CD4-positive, alpha-beta T cell treated with Interleukin-6 for 4 hours (primary cell): Measurements from ENCODE around the gene TAS1R2.

ENCODE experiments used
- DNase-seq: peaks from one replicate; pipeline ENCODE4 v3.0.0-alpha.2; 2020; ENCODE audit warnings: mixed read lengths

Gene TAS1R2

DNA sequence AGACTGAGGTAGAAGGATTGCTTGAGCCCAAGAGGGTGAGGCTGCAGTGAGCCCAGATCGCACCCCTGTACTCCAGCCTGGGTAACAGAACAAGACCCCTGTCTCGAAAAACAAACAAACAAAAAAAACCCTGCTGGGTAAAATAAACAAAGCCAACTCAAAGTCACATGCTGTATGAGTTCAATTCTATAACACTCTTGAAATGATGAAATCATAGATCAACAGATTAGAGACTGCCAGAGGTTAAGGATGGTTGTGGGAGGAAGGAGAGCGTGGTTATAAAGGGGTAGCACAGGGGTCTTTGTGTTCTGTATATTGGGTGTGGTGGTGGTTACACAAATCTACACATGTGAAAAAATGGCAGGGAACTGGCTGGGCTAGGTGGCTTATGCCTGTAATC is 62.5 kb downstream of the TAS1R2 start:
- no peak for DNase-seq

DNA sequence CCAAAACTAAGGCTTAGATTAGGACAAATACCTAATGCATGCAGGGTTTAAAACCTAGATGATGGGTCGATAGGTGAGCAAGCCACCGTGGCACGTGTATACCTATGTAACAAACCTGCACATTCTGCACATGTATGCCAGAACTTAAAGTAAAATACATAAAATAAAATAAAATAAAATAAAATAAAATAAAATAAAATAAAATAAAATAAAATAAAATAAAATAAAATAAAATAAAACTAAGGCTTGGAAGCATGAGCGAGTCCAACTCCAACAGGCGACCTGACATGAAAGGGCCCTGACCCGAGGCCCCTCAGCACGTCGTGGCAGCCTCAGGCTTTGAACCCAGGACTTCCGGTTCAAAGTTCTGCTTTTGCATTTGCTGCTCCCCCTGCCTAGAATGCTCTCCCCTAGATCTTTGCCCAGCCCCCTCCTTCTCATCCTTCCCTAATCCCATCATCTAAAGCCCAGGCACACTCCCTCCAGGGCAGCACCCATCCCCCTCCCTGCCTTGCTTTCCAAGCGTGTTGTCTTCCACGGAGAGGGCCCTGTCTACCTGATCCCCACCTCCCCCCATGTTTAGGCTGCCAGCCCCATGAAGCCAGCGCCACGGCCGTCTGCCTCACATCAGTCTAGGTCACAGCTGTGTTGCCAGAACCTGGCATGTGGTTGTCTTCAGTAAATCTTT is 64.3 kb downstream of the TAS1R2 start:
- DNase-seq: no peak

DNA sequence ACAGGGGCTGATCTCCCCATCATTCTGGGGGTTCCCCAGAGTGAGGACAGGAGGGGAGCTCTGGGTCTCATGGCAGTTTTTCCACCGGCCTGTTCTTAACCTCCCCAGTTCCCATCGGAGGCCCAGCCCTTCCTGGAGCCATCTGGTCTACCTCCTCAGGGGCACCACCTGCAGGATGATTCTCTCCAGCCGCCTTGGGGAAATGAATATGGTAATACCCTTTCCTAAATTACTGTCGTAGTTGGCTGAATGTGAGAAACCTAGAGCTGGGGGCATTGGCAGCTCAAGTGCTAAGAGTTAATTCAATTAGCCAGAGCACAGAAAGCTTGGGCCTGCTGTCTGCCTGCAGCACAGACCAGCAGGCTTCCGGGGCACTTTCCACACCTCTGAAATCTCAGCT is 64.9 kb downstream of the TAS1R2 start:
- DNase-seq: no peak

- no peak for DNase-seq
Measured at GRCh38 chr1:18794051-18794450, 65.4 kb downstream of the TAS1R2 start.

- DNase-seq: no peak
Measured at GRCh38 chr1:18793164-18793563, 66.3 kb downstream of the TAS1R2 start.

- no peak for DNase-seq
Measured at GRCh38 chr1:18792747-18793146, 66.7 kb downstream of the TAS1R2 start.
